Nephron (organoid): ENCODE data around the gene VSIG10L2.

Experiments used
- H3K27ac Mint-ChIP-seq, 3 experiments: 2 replicates each; pipeline ENCODE4 v1.8.0; 2020; ENCODE audit warnings: mixed read lengths in 3 of 3, mild to moderate bottlenecking in 2 of 3, moderate library complexity in 1 of 3
- H3K27me3 Mint-ChIP-seq: 2 replicates; pipeline ENCODE4 v1.8.0; 2021; ENCODE audit warnings: low read depth, mild to moderate bottlenecking, moderate library complexity, mixed read lengths
- H3K36me3 Mint-ChIP-seq: 2 replicates; pipeline ENCODE4 v1.8.0; 2020; ENCODE audit warnings: low read depth, mixed read lengths
- H3K4me1 Mint-ChIP-seq: 2 replicates; pipeline ENCODE4 v1.8.0; 2020; ENCODE audit warnings: mixed read lengths
- H3K4me3 Mint-ChIP-seq, 3 experiments: 2 replicates each; pipeline ENCODE4 v1.8.0; 2020; ENCODE audit warnings: mild to moderate bottlenecking in 3 of 3, mixed read lengths in 3 of 3, moderate library complexity in 2 of 3
- H3K9me3 Mint-ChIP-seq: 2 replicates; pipeline ENCODE4 v1.8.0; 2020; ENCODE audit warnings: mixed read lengths
- CTCF ChIP-seq, 3 experiments: fragments of 200-600 bp; sonication (generic); IDR thresholded peaks; one replicate each; pipeline ENCODE4 v1.5.0; 2021; ENCODE audit warnings: antibody characterized with exemption in 3 of 3; ENCODE audit not compliant: unreplicated experiment in 3 of 3

The VSIG10L2 gene

GRCh38 chr11:125954945-125955640 is 9.2 kb downstream of the VSIG10L2 start:
- Mint-ChIP-seq H3K36me3 (peaks cover 34% of the 10 kb centered on the region), H3K27ac (peak overlapping the region in 1 of 3 experiments; percentile 45), H3K9me3 (no peaks in the 10 kb centered on the region), H3K27me3 (no peaks in the 10 kb centered on the region), H3K4me3 (no peak overlapping the region), H3K4me1 (peaks cover 46% of the 10 kb centered on the region)
- TF ChIP-seq CTCF (IDR thresholded peaks at IDR 0.05; ENCODE audit: unreplicated experiment in 3 of 3) = no peak

GRCh38 chr11:125955856-125956255 is 10.0 kb downstream of the VSIG10L2 start:
- Mint-ChIP-seq H3K4me3 (no peak overlapping the region), H3K27ac (peak overlapping the region in 1 of 3 experiments; percentile 45), H3K27me3 (no peaks in the 10 kb centered on the region), H3K36me3 (peaks cover 41% of the 10 kb centered on the region), H3K9me3 (no peaks in the 10 kb centered on the region), H3K4me1 (peaks cover 48% of the 10 kb centered on the region)
- TF ChIP-seq CTCF (IDR thresholded peaks at IDR 0.05; ENCODE audit: unreplicated experiment in 3 of 3) = no peak

DNA sequence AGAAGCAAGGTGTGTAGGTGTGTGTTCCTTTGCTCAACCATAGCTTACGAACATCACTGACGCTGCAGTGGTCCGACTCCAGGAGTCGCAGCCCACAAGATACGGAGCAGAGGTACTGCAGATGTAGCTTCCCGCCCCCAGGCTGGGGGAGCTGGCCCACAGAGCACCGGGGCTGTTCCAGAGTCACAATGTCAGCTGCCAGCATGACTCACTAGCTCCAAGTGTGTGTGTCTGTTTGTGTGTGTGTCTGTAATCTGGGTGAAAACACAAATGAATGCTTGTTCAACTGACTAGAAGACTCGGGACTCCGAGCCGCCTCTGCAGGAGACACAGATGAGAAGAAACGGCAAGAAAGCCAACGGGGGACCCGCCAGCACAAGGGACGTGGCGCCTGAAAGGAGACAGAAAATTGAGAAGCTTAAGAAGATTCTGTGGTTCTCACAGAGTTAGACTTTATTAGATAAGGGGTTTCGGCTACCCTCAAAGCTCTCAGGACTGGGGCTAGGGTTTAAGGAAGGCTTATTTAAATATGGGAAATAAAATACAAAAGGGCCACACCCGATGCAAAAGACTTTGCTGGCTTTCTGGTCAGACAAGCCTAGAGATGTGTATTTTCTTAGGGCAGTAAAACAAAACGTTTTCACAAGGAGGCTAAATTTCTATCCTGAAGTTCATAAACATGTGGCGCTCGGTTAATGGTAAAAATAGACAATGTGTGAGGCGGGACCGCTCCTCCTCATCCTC is 10.7 kb downstream of the VSIG10L2 start:
- H3K9me3 Mint-ChIP-seq = no peaks in the 10 kb centered on the region
- peaks cover 48% of the 10 kb centered on the region for H3K36me3 Mint-ChIP-seq
- H3K27ac Mint-ChIP-seq = peak overlapping the region in 2 of 3 experiments; percentile 38 to 45
- no peak overlapping the region for H3K4me3 Mint-ChIP-seq
- no peak for TF ChIP-seq CTCF (IDR thresholded peaks at IDR 0.05; ENCODE audit: unreplicated experiment in 3 of 3)
- H3K4me1 Mint-ChIP-seq = peaks cover 46% of the 10 kb centered on the region
- no peaks in the 10 kb centered on the region for H3K27me3 Mint-ChIP-seq

- Mint-ChIP-seq H3K27me3 (no peaks in the 10 kb centered on the region), H3K36me3 (peaks cover 61% of the 10 kb centered on the region), H3K9me3 (peaks cover 7% of the 10 kb centered on the region), H3K27ac (peak overlapping the region in 2 of 3 experiments; percentile 1 to 8), H3K4me1 (peaks cover 33% of the 10 kb centered on the region), H3K4me3 (no peak overlapping the region)
- TF ChIP-seq CTCF (IDR thresholded peaks at IDR 0.05; ENCODE audit: unreplicated experiment in 3 of 3) = no peak
Observed at GRCh38 chr11:125957618-125958332, 11.9 kb downstream of the VSIG10L2 start.

- H3K27ac Mint-ChIP-seq = no peak overlapping the region
- H3K4me3 Mint-ChIP-seq = no peak overlapping the region
- H3K9me3 Mint-ChIP-seq = peaks cover 10% of the 10 kb centered on the region
- peaks cover 24% of the 10 kb centered on the region for H3K4me1 Mint-ChIP-seq
- no peaks in the 10 kb centered on the region for H3K27me3 Mint-ChIP-seq
- no peak for TF ChIP-seq CTCF (IDR thresholded peaks at IDR 0.05; ENCODE audit: unreplicated experiment in 3 of 3)
- H3K36me3 Mint-ChIP-seq = peaks cover 72% of the 10 kb centered on the region
Observed at GRCh38 chr11:125958872-125959400, 13.1 kb downstream of the VSIG10L2 start.
